H1 (cell line): ENCODE results near the gene DAPK1. TPM values are rescaled to one million over a fixed set of nuclear protein-coding genes. Genes with fewer than 3 reads are reported as not detected.

Experiments
- CTCF ChIA-PET: fragments of 300-600 bp; sonication (Branson Sonifier 250); formaldehyde crosslinking; loops from one replicate; lab custom pipeline; 2021; ENCODE audit not compliant: partially characterized antibody; lab: Charles Lee
- POLR2A ChIA-PET: fragments of 300-600 bp; sonication (Branson Sonifier 250); formaldehyde crosslinking; loops from one replicate; lab custom pipeline; 2021; ENCODE audit warnings: inconsistent platforms; ENCODE audit not compliant: partially characterized antibody; lab: Charles Lee
- DNase-seq, 2 experiments: peaks; one replicate each; pipeline versions ENCODE4 v3.0.0 to v3.0.0-alpha.2; 2010 to 2022; ENCODE audit warnings: low spot score in 2 of 2, low read depth in 1 of 2, mixed read lengths in 1 of 2
- FAIRE-seq: peaks from 2 replicates; lab custom pipeline; 2011; peaks lifted over from hg19 to GRCh38; lab: Jason Lieb, UNC
- H2AFZ ChIP-seq: 2 replicates; pipeline ENCODE4 v1.8.1; 2012; ENCODE audit warnings: low read length, inconsistent platforms
- H2AK5ac ChIP-seq: 2 replicates; pipeline ENCODE4 v1.6.1; 2013; ENCODE audit warnings: low read depth, low read length
- H2BK120ac ChIP-seq: replicated peaks from 2 replicates; pipeline ENCODE3; 2013; ENCODE audit warnings: low read depth, low read length, inconsistent platforms
- H2BK12ac ChIP-seq: 2 replicates; pipeline ENCODE4 v1.6.1; 2013; ENCODE audit warnings: low read depth, low read length
- H2BK15ac ChIP-seq: 2 replicates; pipeline ENCODE4 v1.6.1; 2013; ENCODE audit warnings: low read length
- H2BK20ac ChIP-seq: 2 replicates; pipeline ENCODE4 v1.6.1; 2013; ENCODE audit warnings: low read length
- H2BK5ac ChIP-seq: 2 replicates; pipeline ENCODE4 v1.6.1; 2013; ENCODE audit warnings: low read depth, low read length
- H3K14ac ChIP-seq: 2 replicates; pipeline ENCODE4 v1.6.1; 2013; ENCODE audit warnings: inconsistent platforms; ENCODE audit not compliant: insufficient read length
- H3K18ac ChIP-seq: 2 replicates; pipeline ENCODE4 v1.6.1; 2013; ENCODE audit warnings: low read length; ENCODE audit errors: extremely low read depth
- H3K23ac ChIP-seq: 2 replicates; pipeline ENCODE4 v1.6.1; 2013; ENCODE audit warnings: inconsistent platforms; ENCODE audit not compliant: insufficient read length
- H3K23me2 ChIP-seq: 2 replicates; pipeline ENCODE4 v1.6.1; 2013; ENCODE audit warnings: low read depth, low read length
- H3K27ac ChIP-seq: 2 replicates; pipeline ENCODE4 v1.6.1; 2011; ENCODE audit warnings: low read depth, low read length, inconsistent platforms
- H3K27me3 ChIP-seq, 4 experiments: replicated peaks in 1 of 4; 1 replicate in 1 of 4; 2 replicates in 3 of 4; pipeline versions ENCODE4 v1.6.1 to v1.8.1; 2011 to 2013; ENCODE audit warnings: low read length in 3 of 4, mild to moderate bottlenecking in 3 of 4, inconsistent platforms in 2 of 4, mixed read lengths in 2 of 4, moderate library complexity in 1 of 4; ENCODE audit not compliant: control insufficient read depth in 3 of 4, insufficient read depth in 3 of 4; ENCODE audit errors: extremely low read depth in 1 of 4
- H3K36me3 ChIP-seq, 4 experiments: 2 replicates each; pipeline versions ENCODE4 v1.6.1 to v1.8.1; 2011 to 2013; ENCODE audit warnings: mild to moderate bottlenecking in 4 of 4, low read length in 3 of 4, moderate library complexity in 2 of 4, control low read depth in 1 of 4, inconsistent platforms in 1 of 4; ENCODE audit not compliant: insufficient read depth in 4 of 4, control insufficient read depth in 2 of 4
- H3K4ac ChIP-seq: replicated peaks from 2 replicates; pipeline ENCODE3; 2013; ENCODE audit warnings: low read length, low read depth, mixed read lengths, inconsistent platforms; ENCODE audit not compliant: insufficient read length
- H3K4me1 ChIP-seq, 4 experiments: replicated peaks in 1 of 4; 1 replicate in 1 of 4; 2 replicates in 3 of 4; pipeline versions ENCODE4 v1.6.1 to v1.8.1; 2011 to 2013; ENCODE audit warnings: low read length in 3 of 4, inconsistent platforms in 2 of 4, mixed read lengths in 1 of 4; ENCODE audit not compliant: insufficient read depth in 4 of 4, control insufficient read depth in 3 of 4
- H3K4me2 ChIP-seq, 2 experiments: 2 replicates each; pipeline versions ENCODE4 v1.6.1 to v1.8.1; 2011 to 2013; ENCODE audit warnings: low read depth in 2 of 2, low read length in 2 of 2, control low read depth in 1 of 2, inconsistent platforms in 1 of 2, mild to moderate bottlenecking in 1 of 2; ENCODE audit not compliant: insufficient read depth in 1 of 2
- H3K4me3 ChIP-seq, 4 experiments: fragments of 200-600, 300-600 bp in 1 of 4; sonication (generic), shearing (Covaris generic), sonication (Bioruptor Twin) in 1 of 4; 2 replicates each; pipeline versions ENCODE4 v1.5.1 to v1.8.1; 2011 to 2016; ENCODE audit warnings: low read length in 4 of 4, low read depth in 3 of 4, control low read depth in 2 of 4, inconsistent platforms in 2 of 4, mild to moderate bottlenecking in 2 of 4, mixed read lengths in 1 of 4, moderate library complexity in 1 of 4; ENCODE audit not compliant: insufficient read depth in 2 of 4; ENCODE audit errors: extremely low read depth in 1 of 4
- H3K56ac ChIP-seq: replicated peaks from 2 replicates; pipeline ENCODE3; 2013; ENCODE audit warnings: low read depth, mild to moderate bottlenecking, mixed read lengths, low read length, inconsistent platforms; ENCODE audit not compliant: insufficient read length
- H3K79me1 ChIP-seq: 2 replicates; pipeline ENCODE4 v1.6.1; 2013; ENCODE audit warnings: low read depth, low read length, control low read depth
- H3K79me2 ChIP-seq, 2 experiments: 2 replicates each; pipeline versions ENCODE4 v1.6.1 to v1.8.1; 2012 to 2013; ENCODE audit warnings: low read length in 2 of 2, mild to moderate bottlenecking in 2 of 2, inconsistent platforms in 1 of 2; ENCODE audit not compliant: insufficient read depth in 2 of 2, control insufficient read depth in 1 of 2
- H3K9ac ChIP-seq, 4 experiments: replicated peaks in 1 of 4; 1 replicate in 1 of 4; 2 replicates in 3 of 4; pipeline versions ENCODE4 v1.6.1 to v1.8.1; 2011 to 2013; ENCODE audit warnings: low read depth in 3 of 4, low read length in 3 of 4, control low read depth in 2 of 4, mild to moderate bottlenecking in 2 of 4, moderate library complexity in 2 of 4, inconsistent platforms in 1 of 4; ENCODE audit errors: extremely low read depth in 1 of 4
- H3K9me3 ChIP-seq, 2 experiments: 2 replicates each; pipeline versions ENCODE4 v1.6.1 to v1.8.1; 2012 to 2013; ENCODE audit warnings: mild to moderate bottlenecking in 2 of 2, moderate library complexity in 2 of 2, control low read depth in 1 of 2, inconsistent platforms in 1 of 2, low read depth in 1 of 2, low read length in 1 of 2, mixed read lengths in 1 of 2; ENCODE audit not compliant: insufficient read depth in 2 of 2
- H4K20me1 ChIP-seq, 2 experiments: replicated peaks in 1 of 2; 2 replicates each; pipeline versions ENCODE3 to v1.8.1; 2011 to 2013; ENCODE audit warnings: inconsistent platforms in 2 of 2, low read length in 2 of 2, mild to moderate bottlenecking in 1 of 2; ENCODE audit not compliant: insufficient read depth in 2 of 2, control insufficient read depth in 1 of 2
- H4K5ac ChIP-seq: 2 replicates; pipeline ENCODE4 v1.6.1; 2013; ENCODE audit warnings: low read length, low read depth, mixed read lengths, inconsistent platforms; ENCODE audit not compliant: insufficient read length
- H4K8ac ChIP-seq: 2 replicates; pipeline ENCODE4 v1.8.0; 2013; ENCODE audit warnings: mild to moderate bottlenecking, moderate library complexity, low read length, inconsistent platforms; ENCODE audit not compliant: insufficient read depth; ENCODE audit errors: extremely low read depth
- H4K91ac ChIP-seq: replicated peaks from 2 replicates; pipeline ENCODE3; 2013; ENCODE audit warnings: low read length, mixed read lengths, inconsistent platforms; ENCODE audit not compliant: insufficient read length
- BCL11A ChIP-seq, 2 experiments: IDR thresholded peaks; one replicate each; pipeline ENCODE4 v1.6.1; 2011; ENCODE audit warnings: low read depth in 2 of 2, low read length in 2 of 2, mild to moderate bottlenecking in 2 of 2
- CHD2 ChIP-seq: IDR thresholded peaks from 2 replicates; pipeline ENCODE4 v1.6.1; 2012; ENCODE audit warnings: low read length, improper control_type of control experiment
- HDAC6 ChIP-seq: IDR thresholded peaks from one replicate; pipeline ENCODE4 v1.7.1; 2012; ENCODE audit warnings: low read depth, mild to moderate bottlenecking, inconsistent platforms, low read length, moderate library complexity
- KDM5A ChIP-seq: fragments of 200-600 bp; IDR thresholded peaks from 2 replicates; pipeline ENCODE4 v1.7.1; 2012; ENCODE audit warnings: mild to moderate bottlenecking, low read length, inconsistent platforms, mixed read lengths
- MAFK ChIP-seq: IDR thresholded peaks from 2 replicates; pipeline ENCODE4 v1.6.1; 2012; ENCODE audit warnings: low read depth, mild to moderate bottlenecking, improper control_type of control experiment, low read length
- NANOG ChIP-seq: IDR thresholded peaks from 2 replicates; pipeline ENCODE4 v1.6.1; 2011; ENCODE audit warnings: low read length, low read depth, mild to moderate bottlenecking, inconsistent platforms; ENCODE audit not compliant: insufficient read depth, poor library complexity, severe bottlenecking
- POU5F1 ChIP-seq: IDR thresholded peaks from 2 replicates; pipeline ENCODE4 v1.6.1; 2011; ENCODE audit warnings: low read depth, mild to moderate bottlenecking, low read length, moderate library complexity
- RBBP5 ChIP-seq: IDR thresholded peaks from 2 replicates; pipeline ENCODE4 v1.7.1; 2012; ENCODE audit warnings: low read depth, mild to moderate bottlenecking, inconsistent platforms, low read length, moderate library complexity, borderline replicate concordance
- RFX5 ChIP-seq: IDR thresholded peaks from 2 replicates; pipeline ENCODE4 v1.6.1; 2011; ENCODE audit warnings: low read depth, low read length, improper control_type of control experiment, borderline replicate concordance
- SAP30 ChIP-seq: fragments of 300-600 bp; sonication (generic); IDR thresholded peaks from 2 replicates; pipeline ENCODE4 v1.7.1; 2012; ENCODE audit warnings: low read length, moderate library complexity, mild to moderate bottlenecking, inconsistent platforms; ENCODE audit not compliant: insufficient read depth, insufficient replicate concordance
- SIX5 ChIP-seq: IDR thresholded peaks from 2 replicates; pipeline ENCODE4 v1.6.1; 2011; ENCODE audit warnings: mild to moderate bottlenecking, low read depth, low read length
- SP4 ChIP-seq: IDR thresholded peaks from 2 replicates; pipeline ENCODE4 v1.6.1; 2012; ENCODE audit warnings: low read length, inconsistent platforms
- YY1 ChIP-seq: IDR thresholded peaks from 2 replicates; pipeline ENCODE4 v1.6.1; 2011; ENCODE audit warnings: low read depth, mild to moderate bottlenecking, low read length
- ZNF274 ChIP-seq: IDR thresholded peaks from 2 replicates; pipeline ENCODE4 v1.7.0; 2012; ENCODE audit warnings: low read length, borderline replicate concordance; ENCODE audit errors: extremely low read depth
- WGBS, 2 experiments: shearing (Covaris generic) in 1 of 2; methylation state at CpG; one replicate each; pipeline versions ENCODE4 v1.1.6 to v1.1.7; 2013 to 2015; ENCODE audit warnings: low lambda C conversion rate in 2 of 2, mixed read lengths in 2 of 2, inconsistent platforms in 1 of 2, low coverage in 1 of 2, missing lambda C conversion rate in 1 of 2; ENCODE audit not compliant: insufficient replicate concordance in 2 of 2, insufficient coverage in 1 of 2, insufficient read length in 1 of 2; ENCODE audit errors: extremely low coverage in 1 of 2, missing lambda C conversion rate in 1 of 2; 5-methylcytosine and 5-hydroxymethylcytosine counted together
- polyA plus RNA-seq, 7 experiments: library from polyadenylated mRNA; depleted of rRNA in 3 of 7; stranded (reverse) in 5 of 7; unstranded in 2 of 7; fragments of >200 nt in 5 of 7; fragments of 200-250 nt in 2 of 7; gene quantifications; 1 replicate in 5 of 7; 2 replicates in 1 of 7; 4 replicates in 1 of 7; pipeline versions ENCODE4 v1.2.1 to v1.2.3, GENCODE V29; 2011 to 2013; ENCODE audit warnings: missing spikeins in 2 of 7, mixed read lengths in 2 of 7
- total RNA-seq: library from RNA; stranded (reverse); fragmentation: NEBNext Ultra II Directional; extraction: Animal tissue kit (Norgen Biotek cat#: 25700); gene quantifications from 2 replicates; pipeline ENCODE4 v1.2.1, GENCODE V29; 2021
- TF ChIP-seq, protein P1 (sequence below): IDR thresholded peaks from 2 replicates; pipeline ENCODE4 v1.6.1; 2012; ENCODE audit warnings: inconsistent platforms

DAPK1 gene
- total and polyA plus RNA-seq, 2 of the 8 experiments (the other 6 are each of a cell fraction or from before 2014, with no cell fraction given): 62.4 to 131 TPM

DNA sequence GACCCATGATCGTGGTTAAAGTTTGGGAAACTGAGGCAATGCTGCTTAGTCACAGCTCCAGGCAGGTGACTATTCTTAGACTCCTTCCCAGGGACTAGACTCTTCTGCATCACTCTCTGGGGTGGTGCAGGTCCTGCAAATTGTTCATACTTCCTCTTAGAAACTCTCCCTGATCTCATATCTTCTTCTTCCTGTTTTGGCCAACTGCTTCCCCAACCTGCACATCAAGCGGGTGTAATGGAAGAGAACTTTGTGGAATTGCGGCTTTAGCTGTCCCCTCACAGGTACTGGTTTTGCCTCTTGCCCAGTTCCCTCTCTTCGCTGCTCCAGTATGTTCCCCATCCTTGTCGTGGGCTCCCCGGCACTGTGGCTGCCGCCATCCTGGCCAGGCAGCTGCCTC, 116.7 kb downstream of the DAPK1 start:
- H2AK5ac ChIP-seq: no peak overlapping the region
- no peak overlapping the region for H2BK120ac ChIP-seq
- no peak overlapping the region for H4K8ac ChIP-seq
- peaks cover 2 to 6% (median 4%) of the 10 kb centered on the region in 4 experiments; a peak in 5 of 7 replicates for H3K4me1 ChIP-seq
- no peak overlapping the region for H3K56ac ChIP-seq
- no peak overlapping the region for H3K4me2 ChIP-seq
- H2BK12ac ChIP-seq: no peak overlapping the region
- no peak overlapping the region for H2BK5ac ChIP-seq
- H4K91ac ChIP-seq: no peak overlapping the region
- no peak overlapping the region for H4K5ac ChIP-seq
- H2AFZ ChIP-seq: no peak overlapping the region
- peaks cover 3 to 37% (median 16%) of the 10 kb centered on the region in 4 experiments; a peak in 4 of 8 replicates for H3K36me3 ChIP-seq
- no peak overlapping the region for H3K4ac ChIP-seq
- H3K18ac ChIP-seq: no peak overlapping the region
- H3K14ac ChIP-seq: no peak overlapping the region
- no peaks in the 10 kb centered on the region for H3K27me3 ChIP-seq
- no peak for DNase-seq
- no peak overlapping the region for H2BK15ac ChIP-seq
- FAIRE-seq: no peak
- peaks cover 0 to 4% of the 10 kb centered on the region in 2 experiments for H4K20me1 ChIP-seq
- peaks cover 0 to 40% of the 10 kb centered on the region in 2 experiments; a peak in 3 of 4 replicates for H3K79me2 ChIP-seq
- H3K9me3 ChIP-seq: no peaks in the 10 kb centered on the region
- H3K23ac ChIP-seq: no peak overlapping the region
- peaks cover 9% of the 10 kb centered on the region for H3K79me1 ChIP-seq
- H3K9ac ChIP-seq: no peak overlapping the region
- 93% methylated on average over 7 of the region's 7 CpGs; no CpG with 5 or more reads in 1 of the 2 experiments for WGBS, 2 experiments
- H2BK20ac ChIP-seq: no peak overlapping the region
- H3K23me2 ChIP-seq: no peaks in the 10 kb centered on the region
- POLR2A ChIA-PET: interaction anchor here (1.5 kb wide), 1 partner anchor 14 kb away, joined by 6 read pairs; no protein-coding TSS in a partner anchor
- H3K4me3 ChIP-seq: no peak overlapping the region
- H3K27ac ChIP-seq: no peak overlapping the region
- CTCF ChIA-PET: interaction anchor here (0.9 to 1.2 kb wide), 2 partner anchors 129 to 998 kb away, joined by 3 to 4 read pairs; no protein-coding TSS in a partner anchor
- TF ChIP-seq SIX5 (no peak), SP4 (no peak), MAFK (no peak), RBBP5 (no peak), KDM5A (no peak), HDAC6 (no peak), POU5F1 (no peak), YY1 (no peak), CHD2 (no peak), ZNF274 (no peak), BCL11A (IDR thresholded peaks at IDR 0.05; ENCODE audit: low read depth in 2 of 2, low read length in 2 of 2) (no peak), NANOG (no peak), RFX5 (no peak), SAP30 (no peak)
- TF ChIP-seq, protein P1, sequence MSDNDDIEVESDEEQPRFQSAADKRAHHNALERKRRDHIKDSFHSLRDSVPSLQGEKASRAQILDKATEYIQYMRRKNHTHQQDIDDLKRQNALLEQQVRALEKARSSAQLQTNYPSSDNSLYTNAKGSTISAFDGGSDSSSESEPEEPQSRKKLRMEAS: no peak
